Adrenal gland (tissue), 5 donors: ENCODE results near the gene FBXO24.

Experiments used
- POLR2A ChIP-seq, 2 donors: fragments of 450-650 bp; IDR thresholded peaks; one replicate each; pipeline ENCODE4 v1.6.1; 2017; ENCODE audit warnings: antibody characterized with exemption in 2 of 2, mild to moderate bottlenecking in 2 of 2, moderate library complexity in 1 of 2
- TF ChIP-seq, protein P1 (sequence below), 6 experiments: fragments of 450-650 bp in 4 of 6; fragments of 200-600 bp in 2 of 6; sonication (generic) in 1 of 6; IDR thresholded peaks; 1 replicate in 5 of 6; 2 replicates in 1 of 6; pipeline versions ENCODE4 v1.5.1 to v1.8.0; 2016 to 2021; ENCODE audit warnings: antibody characterized with exemption in 6 of 6, mild to moderate bottlenecking in 2 of 6, moderate library complexity in 1 of 6
- donor health status: DM: no; HTN: no; CAD: no.

DNA sequence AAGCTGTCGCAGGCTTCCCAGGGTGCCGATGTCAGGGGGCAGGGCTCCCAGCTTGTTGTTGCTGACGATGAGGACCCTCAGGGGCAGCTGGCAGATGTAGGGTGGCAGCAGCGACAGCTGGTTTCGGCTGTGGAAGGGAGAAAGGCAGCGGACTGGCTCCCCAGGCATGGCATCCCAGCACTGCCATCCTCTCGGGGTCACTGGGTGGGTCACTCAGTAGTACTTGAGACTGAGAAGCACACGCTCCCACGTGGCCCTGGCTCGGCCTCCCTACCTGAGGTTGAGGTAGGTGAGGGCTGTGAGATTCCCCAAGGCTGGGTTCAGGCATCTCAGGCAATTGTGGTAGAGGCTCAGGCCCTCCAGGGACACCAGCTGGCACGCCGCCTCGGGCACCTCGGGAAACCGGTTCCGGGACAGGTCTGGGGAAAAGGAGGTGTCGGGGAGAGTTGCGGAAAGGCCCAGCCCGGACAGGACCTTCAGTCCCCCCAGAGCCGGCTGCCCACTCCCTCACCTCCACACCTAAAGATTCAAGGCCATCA lies 4.0 kb upstream of the FBXO24 start:
- TF ChIP-seq, protein P1, sequence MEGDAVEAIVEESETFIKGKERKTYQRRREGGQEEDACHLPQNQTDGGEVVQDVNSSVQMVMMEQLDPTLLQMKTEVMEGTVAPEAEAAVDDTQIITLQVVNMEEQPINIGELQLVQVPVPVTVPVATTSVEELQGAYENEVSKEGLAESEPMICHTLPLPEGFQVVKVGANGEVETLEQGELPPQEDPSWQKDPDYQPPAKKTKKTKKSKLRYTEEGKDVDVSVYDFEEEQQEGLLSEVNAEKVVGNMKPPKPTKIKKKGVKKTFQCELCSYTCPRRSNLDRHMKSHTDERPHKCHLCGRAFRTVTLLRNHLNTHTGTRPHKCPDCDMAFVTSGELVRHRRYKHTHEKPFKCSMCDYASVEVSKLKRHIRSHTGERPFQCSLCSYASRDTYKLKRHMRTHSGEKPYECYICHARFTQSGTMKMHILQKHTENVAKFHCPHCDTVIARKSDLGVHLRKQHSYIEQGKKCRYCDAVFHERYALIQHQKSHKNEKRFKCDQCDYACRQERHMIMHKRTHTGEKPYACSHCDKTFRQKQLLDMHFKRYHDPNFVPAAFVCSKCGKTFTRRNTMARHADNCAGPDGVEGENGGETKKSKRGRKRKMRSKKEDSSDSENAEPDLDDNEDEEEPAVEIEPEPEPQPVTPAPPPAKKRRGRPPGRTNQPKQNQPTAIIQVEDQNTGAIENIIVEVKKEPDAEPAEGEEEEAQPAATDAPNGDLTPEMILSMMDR (IDR thresholded peaks at IDR 0.05): no peak
- no peak for TF ChIP-seq POLR2A (IDR thresholded peaks at IDR 0.05)
